ENCODE results near the gene INHA. TPM values are rescaled to one million over a fixed set of nuclear protein-coding genes. Genes with fewer than 3 reads are reported as not detected.
A peak's percentile ranks its signal among the peaks of the same experiment; 100 is the strongest.

INHA gene
- total RNA-seq, 1 experiment from 2014 or later: 0.64 TPM

GRCh38 chr2:219539926-219540678, 32.0 kb upstream of the INHA start:
- no peak for DNase-seq (ENCODE audit: extremely low read depth, low read depth)

GRCh38 chr2:219540784-219541504, 31.2 kb upstream of the INHA start:
- no peak for DNase-seq (ENCODE audit: extremely low read depth, low read depth)

GRCh38 chr2:219541611-219542180, 30.4 kb upstream of the INHA start:
- peak; percentile 75 for DNase-seq (ENCODE audit: extremely low read depth, low read depth)

GRCh38 chr2:219542931-219543595, 29.0 kb upstream of the INHA start:
- no peak for DNase-seq (ENCODE audit: extremely low read depth, low read depth)

- peak; percentile 98 for DNase-seq (ENCODE audit: extremely low read depth, low read depth)
Observed at GRCh38 chr2:219543596-219544358, 28.3 kb upstream of the INHA start, which contains the start of the genes CHPF and TMEM198. CHPF (minus strand) TSS chr2:219543809; CDS start chr2:219543538, 271 bp downstream. TMEM198 (plus strand) TSS chr2:219544028; CDS start chr2:219544728, 700 bp downstream.

GRCh38 chr2:219544567-219544966, 27.5 kb upstream of the INHA start:
- no peak for DNase-seq (ENCODE audit: extremely low read depth, low read depth)

GRCh38 chr2:219545295-219545942, 26.7 kb upstream of the INHA start:
- DNase-seq (ENCODE audit: extremely low read depth, low read depth): no peak

GRCh38 chr2:219545943-219546352, 26.2 kb upstream of the INHA start:
- DNase-seq (ENCODE audit: extremely low read depth, low read depth): no peak

GRCh38 chr2:219547621-219548020, 24.5 kb upstream of the INHA start:
- DNase-seq (ENCODE audit: extremely low read depth, low read depth): no peak

GRCh38 chr2:219548990-219549389, 23.1 kb upstream of the INHA start:
- no peak for DNase-seq (ENCODE audit: extremely low read depth, low read depth)

GRCh38 chr2:219549619-219550018, 22.5 kb upstream of the INHA start:
- DNase-seq (ENCODE audit: extremely low read depth, low read depth): no peak

- DNase-seq (ENCODE audit: extremely low read depth, low read depth): no peak
Observed at GRCh38 chr2:219551441-219552381, 20.4 kb upstream of the INHA start.

- DNase-seq (ENCODE audit: extremely low read depth, low read depth): peak; percentile 72
Observed at GRCh38 chr2:219552382-219553167, 19.5 kb upstream of the INHA start.

- no peak for DNase-seq (ENCODE audit: extremely low read depth, low read depth)
Observed at GRCh38 chr2:219553168-219553417, 19.0 kb upstream of the INHA start.

GRCh38 chr2:219553463-219553963, 18.6 kb upstream of the INHA start:
- no peak for DNase-seq (ENCODE audit: extremely low read depth, low read depth)

GRCh38 chr2:219554350-219554749, 17.8 kb upstream of the INHA start:
- DNase-seq (ENCODE audit: extremely low read depth, low read depth): no peak

- no peak for DNase-seq (ENCODE audit: extremely low read depth, low read depth)
Observed at GRCh38 chr2:219555956-219556355, 16.2 kb upstream of the INHA start.

- DNase-seq (ENCODE audit: extremely low read depth, low read depth): no peak
Observed at GRCh38 chr2:219556413-219556812, 15.7 kb upstream of the INHA start.

Data from NCI-H460 (cell line).